ENCODE results near the gene NSL1. TPM values are rescaled to one million over a fixed set of nuclear protein-coding genes. Genes with fewer than 3 reads are reported as not detected.

NSL1 gene
- total RNA-seq, 1 donor from 2014 or later, result 77.6 TPM

- H3K27ac ChIP-seq, result no peak overlapping the region
- H3K4me2 ChIP-seq, result no peak overlapping the region
- no peak for TF ChIP-seq EZH2phosphoT487 (IDR thresholded peaks at IDR 0.05)
- TF ChIP-seq CTCF (IDR thresholded peaks at IDR 0.05), result no peak
- TF ChIP-seq EZH2 (IDR thresholded peaks at IDR 0.05), result no peak
- no peak overlapping the region for H3K4me3 Mint-ChIP-seq
- H3K36me3 Mint-ChIP-seq, result no peaks in the 10 kb centered on the region
- H3K9me3 Mint-ChIP-seq, result no peaks in the 10 kb centered on the region
- H4K20me1 ChIP-seq (ENCODE audit: low read depth), result peaks cover 17% of the 10 kb centered on the region
- peaks cover 13% of the 10 kb centered on the region for H3K4me1 Mint-ChIP-seq
- H3K4me1 ChIP-seq, result no peaks in the 10 kb centered on the region
- peaks cover 82% of the 10 kb centered on the region for H3K27me3 ChIP-seq
- peaks cover 32% of the 10 kb centered on the region for H3F3A ChIP-seq (ENCODE audit: low read depth)
- H3K27ac Mint-ChIP-seq, result no peak overlapping the region
- no peaks in the 10 kb centered on the region for H3K36me3 ChIP-seq
- no peak overlapping the region for H2AFZ ChIP-seq (replicated peaks)
- no peak for DNase-seq (ENCODE audit: low spot score)
- no peak overlapping the region for H3K4me3 ChIP-seq
- no peaks in the 10 kb centered on the region for H3K79me2 ChIP-seq (ENCODE audit: low read depth)
- H3K9me3 ChIP-seq (ENCODE audit: low read depth), result no peaks in the 10 kb centered on the region
- no peak overlapping the region for H3K9ac ChIP-seq
- H3K27me3 Mint-ChIP-seq (ENCODE audit: insufficient read depth, low read depth), result peaks cover 30% of the 10 kb centered on the region
These were observed 89.7 kb downstream of the NSL1 start for GRCh38 chr1:212701910-212702309.

- Mint-ChIP-seq H3K36me3 (no peaks in the 10 kb centered on the region), H3K9me3 (no peaks in the 10 kb centered on the region), H3K27ac (no peak overlapping the region), H3K4me3 (peak overlapping the region; percentile 83), H3K27me3 (ENCODE audit: insufficient read depth, low read depth) (peaks cover 33% of the 10 kb centered on the region), H3K4me1 (peaks cover 13% of the 10 kb centered on the region)
- Histone ChIP-seq H3K27me3 (peaks cover 89% of the 10 kb centered on the region), H3K4me3 (peak overlapping the region; percentile 45), H3K9ac (no peak overlapping the region), H3K36me3 (no peaks in the 10 kb centered on the region), H4K20me1 (ENCODE audit: low read depth) (peaks cover 17% of the 10 kb centered on the region), H3K4me2 (peak overlapping the region; percentile 68), H3K4me1 (no peaks in the 10 kb centered on the region), H2AFZ (replicated peaks) (no peak overlapping the region), H3F3A (ENCODE audit: low read depth) (peaks cover 32% of the 10 kb centered on the region), H3K9me3 (ENCODE audit: low read depth) (no peaks in the 10 kb centered on the region), H3K79me2 (ENCODE audit: low read depth) (no peaks in the 10 kb centered on the region), H3K27ac (no peak overlapping the region)
- peak; percentile 18 for TF ChIP-seq EZH2 (IDR thresholded peaks at IDR 0.05)
- peak; percentile 15 for TF ChIP-seq EZH2phosphoT487 (IDR thresholded peaks at IDR 0.05)
- TF ChIP-seq CTCF (IDR thresholded peaks at IDR 0.05), result no peak
- peak; percentile 70 for DNase-seq (ENCODE audit: low spot score)
These were observed 90.4 kb downstream of the NSL1 start for GRCh38 chr1:212700892-212701819.

GRCh38 chr1:212700223-212700891 lies 91.2 kb downstream of the NSL1 start:
- peaks cover 38% of the 10 kb centered on the region for H3K27me3 Mint-ChIP-seq (ENCODE audit: insufficient read depth, low read depth)
- Histone ChIP-seq H3K4me3 (peak overlapping the region; percentile 45), H3K9me3 (ENCODE audit: low read depth) (no peaks in the 10 kb centered on the region), H3K4me1 (no peaks in the 10 kb centered on the region), H3K4me2 (peak overlapping the region; percentile 68), H3K27me3 (peaks cover 95% of the 10 kb centered on the region), H3K36me3 (no peaks in the 10 kb centered on the region), H3K27ac (no peak overlapping the region), H4K20me1 (ENCODE audit: low read depth) (peaks cover 17% of the 10 kb centered on the region), H2AFZ (replicated peaks) (no peak overlapping the region), H3K9ac (no peak overlapping the region), H3F3A (ENCODE audit: low read depth) (peaks cover 32% of the 10 kb centered on the region), H3K79me2 (ENCODE audit: low read depth) (no peaks in the 10 kb centered on the region)
- peak overlapping the region; percentile 83 for H3K4me3 Mint-ChIP-seq
- H3K27ac Mint-ChIP-seq, result no peak overlapping the region
- no peaks in the 10 kb centered on the region for H3K9me3 Mint-ChIP-seq
- no peak for TF ChIP-seq CTCF (IDR thresholded peaks at IDR 0.05)
- peak; percentile 93 for TF ChIP-seq EZH2 (IDR thresholded peaks at IDR 0.05)
- TF ChIP-seq EZH2phosphoT487 (IDR thresholded peaks at IDR 0.05), result peak; percentile 92
- DNase-seq (ENCODE audit: low spot score), result peak; percentile 37
- peaks cover 13% of the 10 kb centered on the region for H3K4me1 Mint-ChIP-seq
- H3K36me3 Mint-ChIP-seq, result no peaks in the 10 kb centered on the region
